ENCODE results near the gene VDAC1. TPM values are rescaled to one million over a fixed set of nuclear protein-coding genes. Genes with fewer than 3 reads are reported as not detected.

VDAC1 gene
- total RNA-seq, 2 experiments from 2014 or later = 157 to 247 TPM

DNA sequence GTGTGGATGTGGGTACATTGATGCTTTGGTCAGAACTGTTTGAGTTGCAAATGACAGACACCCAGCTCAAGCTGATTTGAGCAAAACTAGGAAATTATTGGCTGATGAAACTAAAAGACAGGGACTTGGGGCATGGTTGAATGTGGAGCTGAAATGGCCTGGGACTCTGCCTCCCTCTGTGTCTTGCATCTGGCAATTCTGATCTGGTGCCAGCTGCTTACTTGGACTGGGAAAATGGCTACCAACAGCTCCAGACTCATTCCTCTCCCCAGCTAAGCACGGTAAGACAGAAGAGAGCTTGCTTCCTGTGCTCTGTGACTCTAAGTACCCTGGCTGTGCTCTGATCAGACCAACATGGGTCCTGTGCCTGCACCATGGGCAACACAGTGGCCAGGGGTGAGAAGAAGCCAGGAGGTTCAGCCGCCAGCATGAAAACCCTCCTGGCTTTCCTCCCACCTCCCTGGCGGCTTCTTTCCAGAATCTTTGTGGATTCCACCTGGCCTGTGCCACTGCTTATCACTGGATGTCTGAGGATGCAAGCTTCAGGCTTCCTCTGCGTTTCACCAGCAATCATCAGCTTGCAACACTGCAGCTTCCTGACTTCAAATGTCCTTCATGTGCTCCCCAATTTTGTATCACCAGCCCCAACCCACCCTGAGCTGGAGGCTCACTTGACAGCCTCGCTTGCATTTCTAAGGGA, 80.4 kb downstream of the VDAC1 start:
- TF ChIP-seq, protein P1, sequence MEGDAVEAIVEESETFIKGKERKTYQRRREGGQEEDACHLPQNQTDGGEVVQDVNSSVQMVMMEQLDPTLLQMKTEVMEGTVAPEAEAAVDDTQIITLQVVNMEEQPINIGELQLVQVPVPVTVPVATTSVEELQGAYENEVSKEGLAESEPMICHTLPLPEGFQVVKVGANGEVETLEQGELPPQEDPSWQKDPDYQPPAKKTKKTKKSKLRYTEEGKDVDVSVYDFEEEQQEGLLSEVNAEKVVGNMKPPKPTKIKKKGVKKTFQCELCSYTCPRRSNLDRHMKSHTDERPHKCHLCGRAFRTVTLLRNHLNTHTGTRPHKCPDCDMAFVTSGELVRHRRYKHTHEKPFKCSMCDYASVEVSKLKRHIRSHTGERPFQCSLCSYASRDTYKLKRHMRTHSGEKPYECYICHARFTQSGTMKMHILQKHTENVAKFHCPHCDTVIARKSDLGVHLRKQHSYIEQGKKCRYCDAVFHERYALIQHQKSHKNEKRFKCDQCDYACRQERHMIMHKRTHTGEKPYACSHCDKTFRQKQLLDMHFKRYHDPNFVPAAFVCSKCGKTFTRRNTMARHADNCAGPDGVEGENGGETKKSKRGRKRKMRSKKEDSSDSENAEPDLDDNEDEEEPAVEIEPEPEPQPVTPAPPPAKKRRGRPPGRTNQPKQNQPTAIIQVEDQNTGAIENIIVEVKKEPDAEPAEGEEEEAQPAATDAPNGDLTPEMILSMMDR (conservative IDR thresholded peaks at IDR 0.05; ENCODE audit: low read length) = no peak
- TF ChIP-seq EZH2phosphoT487 (IDR thresholded peaks at IDR 0.05; ENCODE audit: borderline replicate concordance, low read depth, low read length) = no peak
- Histone ChIP-seq H3K9me2 (ENCODE audit: insufficient read depth, low read length) (no peaks in the 10 kb centered on the region), H4K20me1 (ENCODE audit: insufficient read depth, low read length) (no peaks in the 10 kb centered on the region), H2AFZ (ENCODE audit: low read length) (peak overlapping the region; percentile 87), H3K9me3 (ENCODE audit: low read length) (no peaks in the 10 kb centered on the region), H3K79me2 (ENCODE audit: insufficient read depth, low read depth, low read length) (no peaks in the 10 kb centered on the region), H3K36me3 (ENCODE audit: insufficient read depth, low read length) (no peaks in the 10 kb centered on the region), H3K4me2 (ENCODE audit: low read length) (peak overlapping the region; percentile 54), H3K27ac (ENCODE audit: low read depth, low read length, poor library complexity, severe bottlenecking) (peak overlapping the region; percentile 43), H3K4me3 (ENCODE audit: low read depth, low read length, poor library complexity, severe bottlenecking) (peak overlapping the region; percentile 5), H3K4me1 (ENCODE audit: insufficient read depth, low read length, poor library complexity, severe bottlenecking) (peaks cover 97% of the 10 kb centered on the region)
- DNase-seq (ENCODE audit: low spot score) = peak; percentile 54
- POLR2A ChIA-PET = interaction anchor here (0.5 to 2.2 kb wide), 7 partner anchors 8 to 1457 kb away, joined by 3 to 30 read pairs (median 4); no protein-coding TSS in a partner anchor
- no TSS peak for BruUV-seq (replicated peaks)
- CTCF ChIA-PET (ENCODE audit: unreplicated experiment) = interaction anchor here (0.7 to 1.5 kb wide), 4 partner anchors 8 to 814 kb away, joined by 3 to 9 read pairs (median 4); partner anchors contain the start of gene CAMLG
- intact Hi-C loops (cut with micrococcal nuclease; ENCODE audit: unreplicated experiment) = no loop called here

DNA sequence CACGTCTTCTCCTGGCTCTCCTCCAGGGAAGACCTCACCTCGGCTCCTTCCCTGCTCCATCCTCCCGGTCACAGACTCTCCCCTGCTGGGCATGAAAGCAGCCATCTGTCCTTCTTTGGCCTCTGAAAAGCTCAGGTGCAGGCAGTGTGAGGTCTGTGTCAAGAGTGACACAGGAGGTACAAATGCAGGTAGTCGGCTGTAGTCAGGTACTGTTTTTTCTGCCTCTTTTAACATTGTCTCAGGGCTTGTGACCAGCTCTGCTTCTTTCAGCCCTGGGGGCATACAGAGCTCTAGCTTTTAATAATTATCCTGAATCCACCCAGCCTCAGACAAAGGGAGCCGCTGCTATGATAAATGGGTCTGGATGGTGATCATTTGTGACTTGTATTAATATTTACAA, 82.8 kb downstream of the VDAC1 start:
- no peaks in the 10 kb centered on the region for H3K36me3 ChIP-seq (ENCODE audit: insufficient read depth, low read length)
- H2AFZ ChIP-seq (ENCODE audit: low read length) = peak overlapping the region; percentile 81
- BruUV-seq (replicated peaks) = no TSS peak
- peaks cover 75% of the 10 kb centered on the region for H3K4me1 ChIP-seq (ENCODE audit: insufficient read depth, low read length, poor library complexity, severe bottlenecking)
- H3K27ac ChIP-seq (ENCODE audit: low read depth, low read length, poor library complexity, severe bottlenecking) = no peak overlapping the region
- intact Hi-C loops (cut with micrococcal nuclease; ENCODE audit: unreplicated experiment) = no loop called here
- DNase-seq (ENCODE audit: low spot score) = no peak
- TF ChIP-seq EZH2phosphoT487 (IDR thresholded peaks at IDR 0.05; ENCODE audit: borderline replicate concordance, low read depth, low read length) = no peak
- TF ChIP-seq, protein P1 (conservative IDR thresholded peaks at IDR 0.05; ENCODE audit: low read length) = no peak
- H3K79me2 ChIP-seq (ENCODE audit: insufficient read depth, low read depth, low read length) = no peaks in the 10 kb centered on the region
- no peaks in the 10 kb centered on the region for H4K20me1 ChIP-seq (ENCODE audit: insufficient read depth, low read length)
- H3K4me2 ChIP-seq (ENCODE audit: low read length) = peak overlapping the region; percentile 49
- ChIA-PET POLR2A (interaction anchor here (0.7 to 2.6 kb wide), 6 partner anchors 8 to 48 kb away, joined by 3 to 21 read pairs (median 4); no protein-coding TSS in a partner anchor), CTCF (ENCODE audit: unreplicated experiment) (no interaction called here)
- H3K9me2 ChIP-seq (ENCODE audit: insufficient read depth, low read length) = no peaks in the 10 kb centered on the region
- H3K4me3 ChIP-seq (ENCODE audit: low read depth, low read length, poor library complexity, severe bottlenecking) = no peak overlapping the region
- no peaks in the 10 kb centered on the region for H3K9me3 ChIP-seq (ENCODE audit: low read length)

Other genes starting within 250 kb of the VDAC1 start
- gene C5orf15, start 36.4 kb downstream of the VDAC1 start, total RNA-seq (2014; rRNA removed; shearing (Covaris generic)) = 32.5 and 46.4 TPM in 2 replicates
- gene C5orf15, start 36.4 kb downstream of the VDAC1 start, total RNA-seq (2022) = 32.2 and 39.2 TPM in 2 replicates
- gene TCF7, start 109.7 kb upstream of the VDAC1 start, total RNA-seq (2014; rRNA removed; shearing (Covaris generic)) = 0.39 and 1.1 TPM in 2 replicates
- 0.97 and 1.9 TPM in 2 replicates for gene TCF7, start 109.7 kb upstream of the VDAC1 start, total RNA-seq (2022)
- gene SKP1, start 172.0 kb upstream of the VDAC1 start, total RNA-seq (2014; rRNA removed; shearing (Covaris generic)) = 129 and 142 TPM in 2 replicates
- 188 and 204 TPM in 2 replicates for gene SKP1, start 172.0 kb upstream of the VDAC1 start, total RNA-seq (2022)
- gene PPP2CA, start 221.1 kb upstream of the VDAC1 start, total RNA-seq (2014; rRNA removed; shearing (Covaris generic)) = 132 and 144 TPM in 2 replicates
- 164 and 178 TPM in 2 replicates for gene PPP2CA, start 221.1 kb upstream of the VDAC1 start, total RNA-seq (2022)

Data from OCI-LY7 (cell line).